Measurements from ENCODE around the gene ADAM22.
"Not testable (repeated sequence)": the region's sequence is repeated elsewhere in the genome, so short reads cannot be mapped to it uniquely, and the experiment has no call there.

Gene ADAM22, protein sequence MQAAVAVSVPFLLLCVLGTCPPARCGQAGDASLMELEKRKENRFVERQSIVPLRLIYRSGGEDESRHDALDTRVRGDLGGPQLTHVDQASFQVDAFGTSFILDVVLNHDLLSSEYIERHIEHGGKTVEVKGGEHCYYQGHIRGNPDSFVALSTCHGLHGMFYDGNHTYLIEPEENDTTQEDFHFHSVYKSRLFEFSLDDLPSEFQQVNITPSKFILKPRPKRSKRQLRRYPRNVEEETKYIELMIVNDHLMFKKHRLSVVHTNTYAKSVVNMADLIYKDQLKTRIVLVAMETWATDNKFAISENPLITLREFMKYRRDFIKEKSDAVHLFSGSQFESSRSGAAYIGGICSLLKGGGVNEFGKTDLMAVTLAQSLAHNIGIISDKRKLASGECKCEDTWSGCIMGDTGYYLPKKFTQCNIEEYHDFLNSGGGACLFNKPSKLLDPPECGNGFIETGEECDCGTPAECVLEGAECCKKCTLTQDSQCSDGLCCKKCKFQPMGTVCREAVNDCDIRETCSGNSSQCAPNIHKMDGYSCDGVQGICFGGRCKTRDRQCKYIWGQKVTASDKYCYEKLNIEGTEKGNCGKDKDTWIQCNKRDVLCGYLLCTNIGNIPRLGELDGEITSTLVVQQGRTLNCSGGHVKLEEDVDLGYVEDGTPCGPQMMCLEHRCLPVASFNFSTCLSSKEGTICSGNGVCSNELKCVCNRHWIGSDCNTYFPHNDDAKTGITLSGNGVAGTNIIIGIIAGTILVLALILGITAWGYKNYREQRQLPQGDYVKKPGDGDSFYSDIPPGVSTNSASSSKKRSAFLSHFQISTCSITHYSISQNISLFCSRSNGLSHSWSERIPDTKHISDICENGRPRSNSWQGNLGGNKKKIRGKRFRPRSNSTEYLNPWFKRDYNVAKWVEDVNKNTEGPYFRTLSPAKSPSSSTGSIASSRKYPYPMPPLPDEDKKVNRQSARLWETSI

DNA sequence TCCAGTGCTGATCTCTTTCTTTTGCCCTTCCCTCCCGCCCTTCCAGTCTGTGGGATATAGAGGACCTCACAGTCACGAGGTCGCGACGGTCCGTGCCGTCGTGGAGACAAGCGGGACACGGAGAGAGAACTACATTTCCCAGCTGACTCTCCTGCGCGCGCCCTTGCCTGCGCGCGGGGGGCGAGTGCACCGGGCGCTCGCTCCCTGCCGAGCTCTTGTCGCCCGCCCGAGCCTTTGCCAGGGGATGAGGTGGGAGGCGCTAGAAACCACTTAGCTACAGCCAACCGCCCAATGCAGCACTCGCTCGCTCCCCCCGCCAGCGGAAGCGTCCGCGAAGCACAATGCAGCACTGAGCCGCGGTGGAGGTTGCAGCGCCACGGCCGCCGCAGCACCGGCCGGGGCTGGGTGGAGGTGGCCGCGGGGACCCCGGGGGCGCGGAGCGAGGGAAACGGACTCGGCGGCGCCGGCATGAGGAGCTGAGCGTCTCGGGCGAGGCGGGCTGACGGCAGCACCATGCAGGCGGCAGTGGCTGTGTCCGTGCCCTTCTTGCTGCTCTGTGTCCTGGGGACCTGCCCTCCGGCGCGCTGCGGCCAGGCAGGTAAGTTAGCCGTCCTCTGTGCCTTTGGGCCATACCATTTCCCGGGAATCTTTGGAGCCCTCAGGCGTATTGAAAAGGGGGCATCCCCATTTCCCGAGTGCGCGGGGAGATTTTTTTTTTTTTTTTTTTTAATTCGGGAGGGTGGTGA, at the start of gene ADAM22:
Gene ADAM22, plus strand, starts transcription at position 299 of the 746 bp plus-strand sequence. Its CDS starts 215 bp downstream, at position 514.
- peak; percentile 48 for DNase-seq

DNA sequence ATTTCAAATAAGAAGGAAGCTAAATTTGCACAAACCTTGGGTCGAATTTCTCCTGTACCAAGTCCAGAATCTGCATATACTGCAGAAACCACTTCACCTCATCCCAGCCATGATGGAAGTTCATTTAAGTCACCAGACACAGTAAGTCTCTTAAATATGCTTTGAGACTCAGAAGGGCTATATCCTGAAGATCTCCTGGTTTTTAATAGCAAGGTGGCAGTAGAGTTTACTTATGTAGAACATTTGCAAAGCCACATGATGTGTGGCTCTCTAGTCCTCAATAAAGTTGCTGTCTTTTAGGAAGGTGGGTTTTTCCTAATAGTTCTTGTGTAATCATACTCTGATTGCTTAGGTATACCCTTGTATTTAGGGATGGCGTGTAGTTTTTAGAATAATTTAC, 49.0 kb upstream of the ADAM22 start:
- no peak for DNase-seq

DNA sequence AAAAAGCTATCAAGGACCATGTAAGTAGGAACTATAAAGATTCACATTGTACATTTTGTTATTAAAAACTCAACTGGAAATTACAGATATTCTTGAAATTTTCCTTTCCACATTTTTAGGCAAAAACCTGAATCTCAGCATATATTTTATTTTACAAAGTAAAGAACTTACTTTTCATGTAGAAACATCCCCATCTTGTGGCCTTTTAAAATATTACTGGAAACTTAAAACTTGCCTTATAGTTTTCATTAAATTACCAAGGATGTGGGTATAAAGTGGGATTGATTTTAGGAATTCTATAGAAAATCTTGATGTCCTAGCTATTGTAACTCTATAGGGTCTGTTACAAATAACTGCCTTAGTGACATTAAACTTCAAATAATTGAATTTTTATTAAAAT, 47.2 kb upstream of the ADAM22 start:
- no peak for DNase-seq

DNA sequence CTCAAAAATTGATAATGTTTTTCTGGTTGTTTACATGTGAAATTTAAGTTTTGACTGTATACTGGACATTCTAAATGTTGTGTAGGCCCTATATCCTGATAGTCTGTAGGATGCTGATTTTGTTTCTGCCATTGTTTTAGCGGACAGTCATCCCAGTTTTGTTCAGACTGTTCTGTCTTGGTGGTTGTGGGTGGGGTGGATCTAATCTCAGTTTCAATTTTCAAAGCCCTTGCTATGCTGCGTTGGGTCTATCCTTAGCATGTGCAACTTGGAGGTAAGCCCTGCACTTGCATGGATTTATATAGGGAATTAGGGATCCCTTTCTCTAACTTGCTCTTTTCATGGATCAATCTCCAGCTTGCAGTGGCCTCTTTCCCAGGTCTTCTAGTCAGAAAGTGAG, 38.7 kb upstream of the ADAM22 start:
- no peak for DNase-seq

DNA sequence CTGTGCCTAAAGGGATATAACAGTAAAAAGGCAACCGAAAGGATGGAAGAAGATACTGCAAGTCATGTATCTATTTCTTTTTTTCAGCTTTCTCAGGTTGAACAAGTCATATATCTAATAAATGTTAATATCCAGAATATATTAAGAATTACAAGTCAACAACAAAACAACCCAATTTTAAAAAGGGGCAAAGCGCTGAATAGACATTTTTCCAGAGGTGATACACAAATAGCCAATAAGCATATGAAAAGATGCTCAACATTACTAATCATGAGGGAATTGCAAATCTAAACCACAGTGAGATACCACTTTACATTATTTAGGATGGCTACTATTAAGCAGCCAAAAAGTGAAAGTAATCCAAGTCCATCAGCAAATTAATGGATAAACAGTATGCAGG, 34.8 kb upstream of the ADAM22 start:
- no peak for DNase-seq

DNA sequence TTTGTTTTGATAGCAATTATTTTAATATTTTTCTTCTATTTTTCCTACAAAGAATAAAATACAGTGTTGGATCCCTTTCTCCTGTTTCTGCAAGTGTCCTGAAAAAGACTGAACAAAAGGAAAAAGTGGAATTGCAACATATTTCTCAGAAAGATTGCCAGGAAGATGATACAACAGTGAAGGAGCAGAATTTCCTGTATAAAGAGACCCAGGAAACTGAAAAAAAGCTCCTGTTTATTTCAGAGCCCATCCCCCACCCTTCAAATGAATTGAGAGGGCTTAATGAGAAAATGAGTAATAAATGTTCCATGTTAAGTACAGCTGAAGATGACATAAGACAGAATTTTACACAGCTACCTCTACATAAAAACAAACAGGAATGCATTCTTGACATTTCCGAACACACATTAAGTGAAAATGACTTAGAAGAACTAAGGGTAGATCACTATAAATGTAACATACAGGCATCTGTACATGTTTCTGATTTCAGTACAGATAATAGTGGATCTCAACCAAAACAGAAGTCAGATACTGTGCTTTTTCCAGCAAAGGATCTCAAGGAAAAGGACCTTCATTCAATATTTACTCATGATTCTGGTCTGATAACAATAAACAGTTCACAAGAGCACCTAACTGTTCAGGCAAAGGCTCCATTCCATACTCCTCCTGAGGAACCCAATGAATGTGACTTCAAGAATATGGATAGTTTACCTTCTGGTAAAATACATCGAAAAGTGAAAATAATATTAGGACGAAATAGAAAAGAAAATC, 26.7 kb upstream of the ADAM22 start:
- not testable (repeated sequence) for DNase-seq

DNA sequence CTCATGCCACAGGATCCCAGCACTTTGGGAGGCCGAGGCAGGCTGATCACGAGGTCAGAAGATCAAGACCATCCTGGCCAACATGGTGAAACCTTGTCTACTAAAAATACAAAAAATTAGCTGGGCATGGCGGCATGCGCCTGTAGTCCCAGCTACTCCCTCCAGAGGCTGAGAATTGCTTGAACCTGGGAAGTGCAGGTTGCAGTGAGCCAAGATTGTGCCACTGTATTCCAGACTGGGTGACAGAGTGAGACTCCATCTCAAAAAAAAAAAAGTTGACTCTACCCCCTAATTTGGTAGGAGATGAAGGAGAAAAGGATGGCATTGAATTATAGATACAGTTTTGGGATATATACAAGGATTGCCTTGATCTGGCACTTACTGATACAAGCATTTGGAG, 25.2 kb upstream of the ADAM22 start:
- DNase-seq = not testable (repeated sequence)

DNA sequence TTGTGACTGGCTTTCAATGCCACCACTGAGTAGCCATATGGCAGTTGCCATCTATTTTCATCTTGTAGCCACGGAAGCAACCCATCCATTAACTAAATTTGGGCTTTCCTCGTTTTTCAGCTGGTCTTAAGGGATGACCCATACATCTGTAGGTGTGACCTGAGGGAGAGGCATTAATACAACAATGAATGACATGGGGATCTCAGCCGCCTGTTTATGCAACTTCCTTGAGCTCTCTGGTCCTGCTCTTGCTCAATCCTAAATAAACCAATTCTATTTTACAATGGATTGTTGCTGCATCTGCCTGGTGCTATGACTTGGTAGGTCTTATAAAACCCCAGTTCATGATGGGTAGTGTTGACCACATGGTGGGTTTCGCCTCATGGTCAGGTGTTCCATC, 21.9 kb upstream of the ADAM22 start:
- no peak for DNase-seq

DNA sequence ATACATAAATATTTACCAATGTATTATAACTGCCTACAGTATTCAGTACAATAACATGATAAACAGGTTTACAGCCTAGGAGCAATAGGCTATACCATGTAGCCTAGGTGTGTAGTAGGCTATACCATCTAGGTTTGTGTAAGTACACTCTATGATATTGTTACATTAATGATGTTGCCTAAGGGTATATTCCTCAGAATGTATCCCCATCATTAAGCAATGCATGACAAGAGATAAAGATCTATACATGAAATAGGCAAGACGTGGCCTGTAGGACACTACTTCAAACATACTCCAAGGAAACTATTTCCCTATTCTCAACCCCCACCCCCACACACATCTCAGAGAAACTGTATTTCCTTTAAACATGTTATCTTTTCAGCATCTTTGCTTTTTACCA, 15.3 kb upstream of the ADAM22 start:
- no peak for DNase-seq

DNA sequence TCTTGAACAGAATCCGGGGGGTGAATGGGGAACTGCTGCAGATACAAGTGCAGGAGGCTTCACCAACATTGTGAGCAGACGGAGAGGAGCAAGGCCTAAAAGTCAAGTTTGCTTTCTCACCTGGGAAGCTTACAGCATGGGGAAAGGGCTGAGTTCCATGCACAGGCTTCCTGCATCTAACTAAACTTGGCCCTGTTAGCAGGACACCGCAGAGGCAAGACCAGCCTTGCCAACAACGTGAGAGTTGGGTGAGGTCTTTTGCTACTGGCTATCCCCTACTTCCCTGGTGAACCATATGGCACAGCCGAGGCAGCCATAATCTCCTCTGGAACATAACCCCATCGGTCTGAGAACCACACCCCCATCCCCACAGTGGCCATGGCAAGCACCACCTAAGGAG, 14.2 kb upstream of the ADAM22 start:
- DNase-seq = no peak

DNA sequence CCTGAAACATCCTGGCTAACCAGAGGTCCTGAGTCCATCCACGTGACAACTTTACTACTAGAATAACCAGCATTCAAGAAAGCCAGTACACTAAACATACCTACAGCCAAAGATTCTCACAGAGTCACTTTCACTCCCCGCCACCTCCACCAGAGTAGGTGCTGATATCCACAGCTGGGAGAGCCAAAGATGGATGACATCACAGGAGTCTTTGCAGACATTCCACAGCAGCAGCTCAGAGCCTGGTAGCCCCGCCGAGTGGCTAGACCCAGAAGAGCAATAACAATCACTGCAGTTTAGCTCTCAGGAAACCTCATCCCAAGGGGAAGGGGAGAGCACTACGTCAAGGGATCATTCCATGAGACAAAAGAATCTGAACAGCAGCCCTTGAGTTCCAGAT, 13.5 kb upstream of the ADAM22 start:
- no peak for DNase-seq

DNA sequence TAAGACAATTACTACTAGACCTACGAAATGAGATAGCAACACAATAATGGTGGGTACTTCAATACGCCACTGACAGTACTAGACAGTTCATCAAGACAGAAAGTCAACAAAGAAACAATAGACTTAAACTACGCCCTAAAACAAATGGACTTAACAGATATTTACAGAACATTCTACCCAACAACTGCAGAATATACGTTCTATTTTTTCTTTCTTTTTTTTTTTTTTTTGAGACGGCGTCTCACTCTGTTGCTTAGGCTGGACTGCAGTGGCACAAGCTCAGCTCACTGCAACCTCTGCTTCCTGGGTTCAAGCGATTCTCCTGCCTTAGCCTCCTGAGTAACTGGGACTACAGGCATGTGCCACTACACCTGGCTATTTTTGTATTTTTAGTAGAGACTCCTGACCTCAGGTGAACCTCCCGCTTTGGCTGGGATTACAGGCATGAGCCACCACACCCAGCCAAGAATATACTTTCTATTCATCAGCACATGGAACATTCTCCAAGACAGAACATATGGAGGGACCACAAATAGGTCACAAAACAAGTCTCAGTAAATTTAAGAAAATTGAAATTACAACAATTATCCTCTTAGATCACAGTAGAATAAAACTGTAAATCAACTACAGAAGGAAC, 11.2 kb upstream of the ADAM22 start:
- DNase-seq = not testable (repeated sequence)

DNA sequence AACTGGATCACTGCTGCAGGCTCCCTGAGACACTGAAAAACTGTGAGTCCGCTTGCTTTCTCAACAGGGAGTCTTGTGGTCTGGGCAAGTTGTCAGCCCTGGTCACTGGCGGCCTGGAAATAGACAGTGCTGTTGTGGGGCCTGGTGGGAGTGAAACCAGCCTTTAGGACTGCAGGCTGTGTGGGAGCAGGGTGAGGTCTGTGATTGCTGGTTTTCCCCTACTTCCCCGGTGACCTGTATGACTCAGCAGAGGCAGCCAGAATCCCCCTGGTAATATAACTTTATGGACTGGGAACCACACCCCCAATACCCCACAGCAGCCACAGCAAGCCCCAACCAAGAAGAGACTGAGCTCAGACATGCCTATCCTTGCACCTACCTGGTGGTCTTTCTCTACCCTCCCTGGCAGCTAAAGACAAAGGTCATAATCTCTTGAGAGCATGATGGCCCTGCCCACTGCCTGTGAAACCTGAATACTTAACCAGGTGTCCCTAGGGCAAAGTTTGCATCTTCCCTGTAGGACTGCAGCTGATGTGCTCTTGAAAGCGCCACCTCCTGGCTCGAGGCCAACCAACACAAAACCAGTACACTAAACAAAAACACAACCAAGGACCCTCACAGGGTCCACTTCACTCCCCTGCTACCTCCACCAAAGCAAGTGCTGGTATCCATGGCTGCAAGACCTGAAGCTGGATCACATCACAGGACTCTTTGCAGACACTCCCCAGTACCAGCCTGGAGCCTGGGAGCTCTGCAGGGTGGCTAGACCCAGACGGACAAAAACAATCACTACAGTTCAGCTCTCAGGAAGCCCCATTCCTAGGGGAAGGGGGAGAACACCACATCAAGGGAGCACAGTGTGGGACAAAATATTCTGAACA, 7.2 kb upstream of the ADAM22 start:
- no peak for DNase-seq

DNA sequence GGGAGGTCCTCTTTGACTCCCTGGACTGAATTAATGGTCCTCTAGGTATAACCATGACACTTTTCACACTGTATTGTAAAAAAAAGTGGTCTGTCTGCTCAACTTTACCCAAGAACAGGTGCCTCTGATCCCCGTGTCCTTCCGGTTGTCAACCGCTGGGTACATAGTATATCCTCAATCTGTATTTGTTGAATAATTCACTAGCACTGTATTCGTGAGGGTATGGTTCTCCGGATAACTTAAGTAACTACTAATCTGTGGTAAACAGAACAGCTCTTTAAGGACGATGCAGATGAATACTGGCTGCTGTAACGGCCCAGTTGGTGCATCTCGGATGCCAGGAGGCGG, 472 bp upstream of the ADAM22 start:
- DNase-seq = no peak

DNA sequence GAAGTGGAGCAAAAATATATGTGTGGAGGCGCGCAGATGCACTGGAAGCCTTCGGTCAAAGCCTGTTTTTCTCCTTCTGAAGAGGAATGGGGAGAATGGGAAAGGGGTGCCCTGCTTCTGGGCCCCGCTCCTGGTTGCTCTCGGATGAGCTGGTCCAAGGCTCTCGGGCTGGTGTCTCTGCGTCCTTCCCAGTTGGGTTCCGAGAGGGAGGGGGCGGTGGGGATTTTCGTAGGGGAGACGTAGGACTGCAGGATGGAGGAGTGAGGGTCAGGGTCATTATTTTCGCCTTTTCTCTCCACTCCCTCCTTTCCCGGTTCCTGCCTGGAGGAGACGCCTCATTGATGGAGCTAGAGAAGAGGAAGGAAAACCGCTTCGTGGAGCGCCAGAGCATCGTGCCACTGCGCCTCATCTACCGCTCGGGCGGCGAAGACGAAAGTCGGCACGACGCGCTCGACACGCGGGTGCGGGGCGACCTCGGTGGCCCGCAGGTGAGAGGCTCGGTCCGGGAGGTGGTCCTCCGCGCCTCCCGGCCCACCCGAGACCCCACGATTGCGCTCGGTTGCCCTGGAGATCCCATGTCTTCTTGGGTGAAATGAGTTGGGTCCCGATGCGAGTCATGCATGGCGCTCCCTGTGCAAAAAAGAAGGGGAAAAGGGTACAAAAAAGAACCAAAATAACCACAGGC, 790 bp downstream of the ADAM22 start:
- no peak for DNase-seq

DNA sequence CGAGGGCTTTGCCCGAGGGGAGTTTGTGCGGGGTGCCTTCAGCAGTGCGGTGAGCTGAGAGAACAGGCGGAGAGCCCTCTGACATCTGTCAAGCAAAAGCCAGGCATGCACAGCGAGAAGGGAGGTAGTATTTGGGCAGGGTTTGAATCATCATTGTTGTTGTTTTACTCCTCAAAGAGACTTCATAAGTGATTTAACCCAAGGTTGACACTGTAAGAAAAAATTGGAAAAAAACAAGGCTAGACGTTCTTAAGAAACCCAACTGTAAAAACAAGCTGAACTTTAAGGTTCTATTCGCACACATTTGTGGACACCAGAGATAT, 1.3 kb downstream of the ADAM22 start:
- DNase-seq = no peak

DNA sequence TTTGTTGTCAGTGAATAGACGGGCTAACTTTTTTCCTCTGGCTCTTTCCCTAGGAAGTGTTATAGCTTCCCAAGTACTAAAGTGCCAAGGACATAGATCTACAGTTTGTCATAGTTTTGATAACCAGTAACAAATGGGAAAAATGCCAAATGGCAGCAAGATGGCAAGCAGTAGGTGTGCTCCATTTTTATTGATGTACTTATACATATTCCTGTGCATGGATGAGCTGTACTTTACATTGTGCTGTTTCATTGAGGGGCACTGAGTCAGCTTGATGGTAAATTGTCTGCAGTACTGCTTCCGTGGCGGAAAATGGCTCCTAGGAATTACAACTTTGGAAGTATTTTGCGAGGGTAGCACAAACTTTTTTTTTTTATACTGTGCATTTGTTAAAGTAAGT, 7.1 kb downstream of the ADAM22 start:
- no peak for DNase-seq

DNA sequence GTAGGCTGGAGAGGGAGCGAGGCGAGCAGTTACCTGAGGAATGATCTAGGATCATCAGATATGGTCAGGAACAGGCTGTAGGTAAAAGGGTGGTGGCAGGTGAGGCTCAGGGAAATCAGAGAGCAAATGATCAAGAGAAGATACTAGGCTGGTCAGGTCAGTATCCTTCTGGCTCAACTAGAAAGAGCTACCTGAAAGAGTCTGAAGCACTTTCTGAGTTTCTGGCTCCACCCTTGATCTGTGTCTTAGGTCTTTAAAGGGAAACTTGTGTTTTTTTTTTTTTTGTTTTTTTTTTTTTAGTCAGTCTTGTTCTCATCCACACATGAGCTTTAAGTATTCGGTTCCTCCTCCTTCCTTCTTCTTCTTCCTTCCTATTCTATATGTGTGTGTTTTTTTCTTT, 10.5 kb downstream of the ADAM22 start:
- DNase-seq = no peak

DNA sequence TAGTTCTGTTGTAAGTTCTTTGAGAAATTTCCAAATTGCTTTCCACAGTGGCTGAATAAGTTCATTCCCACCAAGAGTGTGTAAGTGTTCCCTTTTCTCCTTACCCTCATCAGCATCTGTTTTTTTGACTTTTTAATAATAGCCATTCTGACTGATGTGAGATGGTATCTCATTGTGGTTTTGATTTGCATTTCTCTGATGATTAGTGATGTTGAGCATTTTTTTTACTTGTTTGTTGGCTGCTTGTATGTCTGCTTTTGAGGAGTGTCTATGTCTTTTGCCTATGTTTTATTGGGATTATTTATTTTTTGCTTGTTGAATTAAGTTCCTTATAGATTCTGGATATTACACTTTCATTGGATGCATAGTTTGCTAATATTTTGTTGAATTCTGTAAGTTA, 11.9 kb downstream of the ADAM22 start:
- not testable (repeated sequence) for DNase-seq

DNA sequence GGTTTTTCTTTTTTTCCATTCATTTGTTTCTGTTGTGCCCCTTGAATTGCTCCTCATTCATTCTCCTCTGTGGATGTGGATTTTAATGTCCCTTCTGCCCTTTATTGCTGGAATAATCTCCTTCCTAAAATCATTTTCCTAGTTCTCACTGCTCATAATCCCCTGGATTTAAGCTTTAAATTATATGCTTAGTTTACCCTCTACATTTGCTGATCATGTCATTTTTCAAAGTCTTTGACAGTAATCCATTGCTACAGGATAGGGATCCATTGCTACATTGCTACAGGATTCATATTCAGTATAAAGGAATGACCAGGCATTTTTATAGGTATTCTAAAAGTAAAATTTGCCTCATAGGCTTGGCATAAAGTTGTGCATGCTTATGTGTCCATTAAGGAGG, 14.3 kb downstream of the ADAM22 start:
- DNase-seq = no peak

DNA sequence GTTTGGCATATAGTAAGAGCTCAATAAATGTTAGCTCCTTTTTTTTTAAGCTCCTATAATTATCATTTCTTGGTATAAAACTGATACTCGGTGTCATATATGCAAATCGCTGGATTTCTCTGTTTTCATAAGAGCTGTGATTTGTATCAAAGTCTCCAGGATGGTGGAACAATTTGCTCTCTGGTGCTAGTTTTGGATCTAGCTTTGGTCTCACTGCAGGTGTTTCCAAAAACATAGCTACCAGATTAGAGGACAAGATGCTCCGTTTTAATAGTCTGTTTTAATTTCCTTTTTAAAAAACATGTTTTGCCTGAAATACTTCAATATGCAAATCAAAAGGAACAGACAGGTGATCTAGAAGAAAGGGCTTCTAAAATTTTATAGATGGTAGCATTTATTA, 25.3 kb downstream of the ADAM22 start:
- DNase-seq = no peak
